ENCODE data around the gene NUCKS1.

GRCh38 chr1:205706601-205707502 is 43.1 kb downstream of the NUCKS1 start:
- no peak for TF ChIP-seq POLR2AphosphoS5 (IDR thresholded peaks at IDR 0.05; ENCODE audit: low read depth, low read length)
- TF ChIP-seq POLR2A (IDR thresholded peaks at IDR 0.05; ENCODE audit: low read depth, low read length): no peak

All from GM12892 (cell line).